NCI-H2196 (cell line): ENCODE measurements around the gene UROC1.

Experiments used
- DNase-seq: peaks from one replicate; lab custom pipeline; 2025; ENCODE audit not compliant: unreplicated experiment; lab: John Stamatoyannopoulos, UW

The UROC1 gene

GRCh38 chr3:126481808-126482502, 35.6 kb downstream of the UROC1 start:
- no peak for DNase-seq

GRCh38 chr3:126480861-126481260, 36.7 kb downstream of the UROC1 start:
- DNase-seq = no peak

DNA sequence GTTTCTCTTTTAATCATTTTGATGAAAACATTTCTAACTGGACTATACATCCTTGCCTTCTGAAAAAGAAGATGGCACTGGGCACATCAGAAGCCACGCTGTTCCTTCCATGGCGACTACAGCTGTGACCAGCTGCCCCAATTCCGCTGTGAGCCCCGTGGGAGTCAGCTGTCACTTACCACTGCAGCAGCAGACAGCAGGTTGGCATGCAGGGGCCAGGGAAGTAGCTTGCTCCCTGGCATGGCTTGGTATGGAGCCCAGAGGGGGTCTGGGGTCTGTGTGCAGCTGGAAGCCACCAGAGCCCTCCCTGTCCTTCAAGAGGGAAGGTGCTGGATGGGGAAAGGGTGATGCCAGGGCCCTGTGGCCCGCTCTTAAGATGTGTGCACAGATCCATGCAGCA, 37.4 kb downstream of the UROC1 start:
- DNase-seq = no peak

- no peak for DNase-seq
These were observed 37.9 kb downstream of the UROC1 start for GRCh38 chr3:126479642-126480041.

DNA sequence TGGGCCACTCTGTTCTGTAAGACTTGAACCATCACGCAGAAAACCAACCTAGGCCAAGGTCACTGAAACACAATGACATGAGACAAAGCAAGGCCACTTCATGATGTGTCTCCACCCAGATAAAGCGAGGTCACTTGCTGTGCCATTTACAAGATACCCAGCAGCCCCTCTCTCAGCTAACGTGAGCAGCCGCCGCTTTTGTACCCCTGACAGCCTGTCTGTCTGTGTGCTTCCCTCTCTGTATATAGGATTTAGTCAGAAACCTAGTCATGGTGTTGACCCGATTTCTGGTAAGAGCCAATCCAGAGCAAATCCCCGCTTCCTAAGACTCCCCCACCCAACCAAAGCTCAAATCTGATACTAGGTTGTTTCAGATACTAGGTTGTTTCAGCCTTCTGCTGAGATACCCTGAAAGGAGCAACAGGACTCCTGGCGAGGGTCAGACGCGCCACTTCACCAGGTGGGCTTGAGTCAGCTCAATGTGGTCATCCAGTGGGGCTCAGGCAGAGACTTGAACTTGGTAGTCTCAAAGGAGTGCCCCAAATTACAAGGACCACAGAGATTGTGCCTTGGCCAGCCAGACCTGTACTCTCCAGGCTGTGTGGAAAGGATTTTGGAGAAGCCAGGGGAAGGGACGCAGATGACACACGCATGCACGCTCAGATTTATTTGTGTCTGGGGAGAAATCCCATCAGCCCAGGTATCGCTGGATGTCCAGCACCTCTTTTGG, 38.8 kb downstream of the UROC1 start:
- no peak for DNase-seq

DNA sequence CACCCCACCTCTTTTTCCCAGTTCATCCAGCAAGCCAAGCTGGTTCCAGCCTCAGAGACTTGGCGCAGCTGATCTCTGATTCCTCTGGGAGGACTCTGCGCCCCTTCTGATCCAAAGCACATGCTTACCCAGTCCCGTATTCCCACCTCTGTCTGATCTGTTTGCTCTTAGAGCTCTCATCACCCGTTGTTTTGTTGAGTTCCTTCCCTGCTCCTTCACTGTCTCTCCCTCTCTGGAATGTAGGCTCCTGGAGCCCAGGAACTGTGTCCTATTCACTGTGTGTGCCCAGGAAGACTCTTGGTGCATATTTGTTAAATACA, 40.6 kb downstream of the UROC1 start:
- DNase-seq = no peak

DNA sequence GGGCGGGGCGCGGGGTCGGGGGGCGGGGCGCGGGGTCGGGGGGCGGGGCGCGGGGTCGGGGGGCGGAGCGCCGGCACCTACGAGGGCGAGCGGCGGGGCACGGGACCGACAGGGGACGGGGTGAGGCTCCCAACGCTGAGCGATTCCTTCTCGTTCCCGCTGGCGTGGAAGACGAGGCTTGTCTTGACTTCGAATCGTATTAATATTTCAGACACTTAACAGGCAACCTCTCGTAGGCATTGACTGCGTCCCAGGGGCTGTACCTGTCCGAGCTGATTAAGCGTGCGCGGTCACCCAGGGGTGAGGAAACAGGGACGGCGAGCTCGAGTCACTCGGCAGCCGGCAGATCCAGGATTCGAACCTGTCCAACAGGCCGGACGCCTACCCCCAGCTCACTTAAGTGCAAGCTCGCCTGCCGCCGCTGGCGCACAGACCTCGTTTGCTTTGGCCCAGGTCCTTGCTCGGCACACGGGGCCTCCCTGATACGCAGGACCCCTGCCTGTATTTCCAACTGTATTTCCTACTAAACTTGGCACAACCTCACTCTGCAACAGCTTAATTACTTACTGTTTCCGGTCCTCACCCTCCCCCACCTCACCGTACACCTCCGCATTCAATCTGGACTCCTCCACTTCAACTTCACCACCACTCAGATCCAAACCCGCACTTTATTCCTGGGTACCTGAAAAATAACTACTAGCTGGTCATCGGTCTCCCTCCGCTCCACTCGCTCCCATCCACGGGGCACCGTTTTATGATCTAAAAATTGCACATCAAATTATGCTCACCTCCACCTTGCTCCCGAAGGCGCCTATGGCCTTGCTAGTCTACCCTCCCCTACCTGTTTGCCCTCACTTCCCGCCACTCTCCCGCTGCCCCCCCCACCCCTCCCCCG, 41.2 kb downstream of the UROC1 start:
- DNase-seq = peak; percentile 89

DNA sequence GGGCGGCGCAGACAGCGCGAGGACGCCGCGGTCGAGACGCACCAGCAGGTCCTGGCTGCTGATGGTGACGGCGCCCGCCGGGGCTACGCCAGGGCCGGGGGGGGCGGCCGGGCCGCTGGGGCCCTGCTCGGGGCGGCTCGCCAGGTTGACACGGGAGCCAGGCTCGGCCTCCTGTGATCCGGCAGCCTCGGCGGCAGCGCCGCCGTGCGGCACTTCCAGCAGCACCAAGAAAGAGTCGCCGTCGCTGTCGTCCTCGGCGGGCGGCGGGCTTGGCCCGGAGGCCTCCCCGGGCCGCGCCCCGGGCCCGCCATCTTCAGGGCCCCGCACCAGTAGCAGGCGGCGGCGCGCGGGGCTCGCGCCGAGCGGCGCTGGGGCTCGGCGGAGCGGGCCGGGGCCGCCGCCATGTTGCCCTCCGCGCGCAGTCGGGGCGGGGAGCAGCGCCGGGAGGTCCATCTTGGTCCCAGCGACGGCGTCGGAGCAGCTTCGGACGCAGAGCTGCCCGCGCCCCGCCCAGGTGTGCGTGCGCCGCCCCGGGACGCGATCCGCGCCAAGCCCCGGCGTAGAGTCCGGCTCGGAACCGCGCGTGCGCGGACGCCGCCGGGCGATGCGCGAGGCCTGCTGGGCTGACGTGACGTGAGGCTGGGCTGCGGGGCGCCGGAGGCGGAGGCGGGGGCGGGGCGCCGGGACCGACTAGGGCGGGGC, 42.0 kb downstream of the UROC1 start, which contains the start of gene ZXDC:
Gene ZXDC, minus strand, starts transcription at position 479 of the 702 bp plus-strand sequence. Its CDS starts 26 bp downstream, at position 453.
- DNase-seq = peak; percentile 99

- DNase-seq = no peak
These were observed 42.8 kb downstream of the UROC1 start for GRCh38 chr3:126474498-126475412.

- DNase-seq = no peak
These were observed 44.0 kb downstream of the UROC1 start for GRCh38 chr3:126473292-126474168.

GRCh38 chr3:126472277-126473006, 45.1 kb downstream of the UROC1 start:
- DNase-seq = peak; percentile 83

DNA sequence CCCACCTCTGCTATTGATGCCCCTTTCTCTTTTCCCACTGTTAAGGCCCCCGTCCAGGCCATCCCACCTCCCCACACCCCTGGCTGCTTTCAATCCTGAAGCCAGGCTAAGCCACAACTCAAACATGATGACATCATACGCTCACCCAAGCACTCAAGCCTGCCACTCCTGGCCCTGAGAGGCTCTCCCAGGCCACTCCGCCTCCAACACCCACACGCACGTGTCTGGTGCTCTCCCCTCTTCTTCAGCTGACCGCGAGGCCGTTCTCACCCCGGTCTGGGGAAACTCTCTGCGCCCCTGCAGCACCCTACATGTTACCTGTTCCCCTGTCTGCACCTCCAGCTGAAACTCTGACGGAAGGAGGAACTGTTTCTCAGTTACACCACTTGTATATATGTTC, 48.1 kb downstream of the UROC1 start:
- DNase-seq = no peak

GRCh38 chr3:126468028-126468891, 49.3 kb downstream of the UROC1 start:
- no peak for DNase-seq

DNA sequence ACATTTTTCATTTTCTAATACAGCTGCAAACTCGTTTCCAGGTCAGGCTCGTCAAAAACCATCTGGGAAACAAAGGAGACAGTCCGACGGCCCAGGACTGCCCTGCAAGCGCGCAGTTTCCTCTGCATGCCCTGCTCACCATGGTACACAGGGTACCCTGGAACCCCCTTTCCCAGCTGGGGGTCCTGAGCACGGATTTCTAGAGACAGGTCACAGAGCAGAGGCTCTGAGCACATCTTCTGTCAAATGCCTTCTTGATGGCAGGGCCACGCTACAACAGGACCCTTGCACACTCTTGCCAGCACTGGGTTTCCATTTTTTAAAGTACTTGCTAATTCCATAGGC, 50.0 kb downstream of the UROC1 start:
- no peak for DNase-seq

DNA sequence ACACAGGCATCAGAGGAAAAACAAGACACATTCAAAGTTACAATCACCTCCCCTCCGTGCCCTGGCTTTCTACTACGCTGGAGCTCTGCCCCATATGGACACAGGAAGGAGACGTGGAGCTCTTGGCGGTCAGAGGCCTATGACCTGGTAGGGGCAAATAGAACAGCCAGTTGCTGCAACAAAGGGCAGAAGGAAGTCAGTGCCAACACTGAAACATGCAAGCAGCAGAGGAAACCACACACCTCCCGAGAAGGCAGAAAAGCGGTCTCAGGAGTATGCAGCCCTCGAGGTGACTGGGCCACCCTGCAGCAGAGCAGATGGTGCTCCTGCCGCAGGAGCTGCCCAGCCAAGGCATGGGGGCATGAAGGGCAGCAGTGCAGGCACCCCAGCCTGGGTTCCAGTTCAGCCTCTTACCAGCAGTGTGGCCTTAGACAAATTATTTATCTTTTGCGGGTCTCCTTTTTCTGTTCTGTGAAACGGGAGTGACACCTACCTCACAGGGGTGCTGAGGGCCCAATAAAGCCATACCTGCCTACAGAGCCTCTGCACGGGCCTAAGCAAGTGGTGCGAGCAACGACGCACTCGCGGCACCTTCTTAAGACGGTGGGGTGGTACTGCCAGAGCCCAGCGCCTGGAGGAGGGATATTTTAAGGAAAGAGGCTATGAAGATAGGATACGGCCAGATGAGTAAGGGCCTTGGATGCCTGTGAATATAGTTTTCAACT, 50.5 kb downstream of the UROC1 start:
- DNase-seq = peak; percentile 45

DNA sequence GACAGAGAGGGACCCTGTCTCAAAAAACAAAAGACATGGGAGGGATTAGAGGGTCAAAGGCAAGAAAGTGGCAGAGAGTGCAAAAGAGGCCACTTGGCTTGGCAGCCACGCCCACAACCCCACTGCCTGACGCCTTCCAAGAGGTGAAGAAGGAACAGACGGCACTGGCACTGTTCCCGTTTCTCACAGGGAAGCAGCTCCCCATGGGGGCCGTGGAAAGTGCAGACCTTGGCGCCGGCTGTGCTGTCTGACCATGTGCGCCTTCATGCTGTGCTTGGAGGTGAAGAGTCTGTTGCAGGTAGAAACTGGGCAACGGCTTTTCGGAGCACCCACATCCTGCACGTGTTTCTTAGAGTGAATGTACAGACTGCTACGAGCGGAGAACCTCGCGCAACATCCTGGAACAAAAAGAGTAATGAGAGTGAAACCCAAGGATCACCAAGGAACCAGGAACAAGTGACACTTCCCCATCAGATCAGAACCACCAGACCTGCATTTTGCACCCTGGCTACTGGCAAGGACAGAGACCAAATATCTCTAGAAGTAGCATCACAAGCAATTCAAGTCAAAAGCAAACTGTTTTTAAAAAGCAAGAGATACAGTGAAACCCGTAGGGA, 51.5 kb downstream of the UROC1 start:
- no peak for DNase-seq
